AG04450 (cell line): ENCODE data around the gene ADAM12. TPM values are rescaled to one million over a fixed set of nuclear protein-coding genes. Genes with fewer than 3 reads are reported as not detected.
"Not testable (repeated sequence)": the region's sequence is repeated elsewhere in the genome, so short reads cannot be mapped to it uniquely, and the experiment has no call there.

Source experiments
- CTCF ChIA-PET: fragments of 300-600, 350-600 bp; formaldehyde crosslinking; extraction: SDS; loops from one replicate; lab custom pipeline; 2022; ENCODE audit warnings: antibody characterized with exemption, inconsistent platforms; lab: Charles Lee
- POLR2A ChIA-PET: fragments of 350-600 bp; formaldehyde crosslinking; extraction: SDS; loops from one replicate; lab custom pipeline; 2021; ENCODE audit warnings: antibody characterized with exemption, inconsistent platforms; lab: Yijun Ruan, JAX
- DNase-seq: peaks from one replicate; pipeline ENCODE4 v3.0.0-alpha.2; 2011; ENCODE audit warnings: low read depth, low spot score
- H3K27ac ChIP-seq: one replicate; pipeline ENCODE4 v1.5.1; 2012; ENCODE audit warnings: low read depth, low read length, control low read depth
- H3K27me3 ChIP-seq: one replicate; pipeline ENCODE4 v1.6.0; 2012; ENCODE audit warnings: low read length; ENCODE audit not compliant: control insufficient read depth, insufficient read depth
- H3K4me3 ChIP-seq: 2 replicates; pipeline ENCODE4 v1.5.1; 2011; ENCODE audit warnings: mild to moderate bottlenecking, low read depth, low read length, control low read depth
- H3K9me3 ChIP-seq: 2 replicates; pipeline ENCODE4 v1.5.1; 2012; ENCODE audit warnings: low read length; ENCODE audit not compliant: control insufficient read depth, insufficient read depth
- CTCF ChIP-seq: IDR thresholded peaks from 2 replicates; pipeline ENCODE4 v1.5.1; 2011; ENCODE audit warnings: low read depth, low read length, control low read depth, inconsistent platforms
- polyA plus RNA-seq: library from polyadenylated mRNA; depleted of rRNA; stranded (reverse); fragments of >200 nt; gene quantifications from 2 replicates; pipeline ENCODE4 v1.2.3, GENCODE V29; 2011

ADAM12 gene
- polyA plus RNA-seq, 1 experiment, result 8.0 TPM

DNA sequence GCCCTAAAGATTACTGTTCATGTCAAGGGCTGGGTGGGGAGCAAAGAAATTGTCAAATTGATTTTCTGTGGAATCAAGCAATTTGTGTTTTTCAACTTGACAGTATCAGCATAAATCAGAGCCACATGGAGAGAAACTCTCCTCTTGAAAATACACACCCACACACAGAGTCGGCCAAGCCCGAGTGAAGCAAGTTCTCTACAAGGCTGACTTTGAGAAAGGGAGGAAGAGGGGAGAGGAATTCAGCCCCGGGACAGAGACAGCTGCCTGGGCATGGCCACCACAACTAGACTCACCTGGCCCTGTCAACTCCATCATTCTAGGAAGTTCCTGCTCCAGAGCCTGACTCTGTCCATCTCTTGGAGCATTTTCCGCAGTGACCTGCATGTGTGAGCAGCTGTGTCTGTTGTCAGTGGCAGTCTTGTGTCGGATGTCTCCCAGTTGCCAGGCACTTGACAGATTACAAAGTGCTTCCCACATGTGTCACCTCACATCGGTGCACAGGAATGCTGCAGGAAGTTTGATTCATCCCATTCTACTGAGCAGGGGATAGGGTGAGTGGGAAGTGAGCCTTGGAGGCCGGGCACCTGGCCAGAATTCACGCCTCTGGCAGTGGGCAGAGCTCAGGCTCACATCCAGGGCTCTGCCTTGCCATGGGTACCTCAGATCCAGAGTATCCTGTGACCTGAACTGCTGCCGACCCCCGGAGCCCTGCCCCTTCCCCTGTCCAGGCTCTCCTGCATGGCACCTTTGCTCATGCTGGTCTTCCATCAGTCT is 37.9 kb downstream of the ADAM12 start:
- Histone ChIP-seq H3K4me3 (no peak overlapping the region), H3K27ac (no peak overlapping the region), H3K9me3 (no peaks in the 10 kb centered on the region), H3K27me3 (no peaks in the 10 kb centered on the region)
- ChIA-PET POLR2A (no interaction called here), CTCF (no interaction called here)
- peak; percentile 37 for DNase-seq
- no peak for TF ChIP-seq CTCF

- no peak for TF ChIP-seq CTCF
- POLR2A ChIA-PET, result no interaction called here
- no peaks in the 10 kb centered on the region for H3K27me3 ChIP-seq
- H3K27ac ChIP-seq, result no peak overlapping the region
- CTCF ChIA-PET, result interaction anchor here (0.6 kb wide), 1 partner anchor 37 kb away, joined by 3 read pairs; no protein-coding TSS in a partner anchor
- no peaks in the 10 kb centered on the region for H3K9me3 ChIP-seq
- no peak overlapping the region for H3K4me3 ChIP-seq
- no peak for DNase-seq
Measured at GRCh38 chr10:126349676-126350075, 38.6 kb downstream of the ADAM12 start.

- no peak overlapping the region for H3K27ac ChIP-seq
Measured at GRCh38 chr10:126349101-126349500, 39.2 kb downstream of the ADAM12 start.

GRCh38 chr10:126343496-126343895 is 44.8 kb downstream of the ADAM12 start:
- CTCF ChIA-PET, POLR2A ChIA-PET: not testable (repeated sequence)

More at GRCh38 chr10:126349101-126349500, 39.2 kb downstream of the ADAM12 start:
- H3K27me3 ChIP-seq, result no peaks in the 10 kb centered on the region
- no peak for DNase-seq
- no peak for TF ChIP-seq CTCF
- no peak overlapping the region for H3K4me3 ChIP-seq
- ChIA-PET CTCF (interaction anchor here (0.6 kb wide), 1 partner anchor 38 kb away, joined by 3 read pairs; no protein-coding TSS in a partner anchor), POLR2A (no interaction called here)
- H3K9me3 ChIP-seq, result no peaks in the 10 kb centered on the region

GRCh38 chr10:126342680-126343079 is 45.6 kb downstream of the ADAM12 start:
- no peak for TF ChIP-seq CTCF
- H3K9me3 ChIP-seq, result no peaks in the 10 kb centered on the region; the same call in 1 of the 2 replicates
- ChIA-PET CTCF (no interaction called here), POLR2A (no interaction called here)
- no peak overlapping the region for H3K27ac ChIP-seq
- no peak for DNase-seq
- no peaks in the 10 kb centered on the region for H3K27me3 ChIP-seq
- no peak overlapping the region for H3K4me3 ChIP-seq

More at GRCh38 chr10:126343496-126343895, 44.8 kb downstream of the ADAM12 start:
- not testable (repeated sequence) for H3K27ac ChIP-seq, H3K27me3 ChIP-seq, H3K9me3 ChIP-seq, H3K4me3 ChIP-seq, DNase-seq
